CD4-positive, alpha-beta T cell treated with Interleukin-1 beta for 1 hour (primary cell): ENCODE measurements around the gene PJVK.
A peak's percentile ranks its signal among the peaks of the same experiment; 100 is the strongest.
"Not testable (repeated sequence)": the region's sequence is repeated elsewhere in the genome, so short reads cannot be mapped to it uniquely, and the experiment has no call there.

Source experiments
- DNase-seq, 2 donors: peaks; one replicate each; pipeline ENCODE4 v3.0.0-alpha.2; 2020 to 2022

The PJVK gene

GRCh38 chr2:178436662-178437061 is 14.5 kb upstream of the PJVK start:
- no peak for DNase-seq

- DNase-seq = no peak
Measured at GRCh38 chr2:178441426-178441825, 9.8 kb upstream of the PJVK start.

GRCh38 chr2:178448968-178449661 is 2.1 kb upstream of the PJVK start:
- peak in 1 of 2 donors; percentile 7 for DNase-seq

GRCh38 chr2:178449700-178450523 is 1.3 kb upstream of the PJVK start:
- peak in 1 of 2 donors; percentile 79 for DNase-seq

GRCh38 chr2:178450524-178450773 is 729 bp upstream of the PJVK start:
- peak in 1 of 2 donors; percentile 80 for DNase-seq

GRCh38 chr2:178452334-178452733 is 1.2 kb downstream of the PJVK start:
- DNase-seq = no peak

- DNase-seq = no peak
Measured at GRCh38 chr2:178452870-178453269, 1.7 kb downstream of the PJVK start.

GRCh38 chr2:178455947-178456346 is 4.8 kb downstream of the PJVK start:
- no peak for DNase-seq

GRCh38 chr2:178457390-178457886 is 6.3 kb downstream of the PJVK start:
- DNase-seq = no peak

GRCh38 chr2:178469219-178469849 is 18.2 kb downstream of the PJVK start:
- no peak for DNase-seq

GRCh38 chr2:178471313-178471712 is 20.1 kb downstream of the PJVK start:
- DNase-seq = not testable (repeated sequence)

- DNase-seq = no peak
Measured at GRCh38 chr2:178473373-178473772, 22.2 kb downstream of the PJVK start.

- DNase-seq = no peak
Measured at GRCh38 chr2:178473931-178474330, 22.8 kb downstream of the PJVK start.

- no peak for DNase-seq
Measured at GRCh38 chr2:178474560-178474959, 23.4 kb downstream of the PJVK start.

GRCh38 chr2:178476477-178476876 is 25.3 kb downstream of the PJVK start:
- DNase-seq = no peak

GRCh38 chr2:178477443-178478129 is 26.4 kb downstream of the PJVK start:
- no peak for DNase-seq

GRCh38 chr2:178478130-178478438 is 26.9 kb downstream of the PJVK start:
- no peak for DNase-seq

- DNase-seq = peak; percentile 87
Measured at GRCh38 chr2:178478439-178479274, 27.5 kb downstream of the PJVK start, which contains the start of gene FKBP7. Gene FKBP7, minus strand, starts transcription at chr2:178478600. Its CDS starts 101 bp downstream, at chr2:178478499.

GRCh38 chr2:178479275-178479616 is 28.1 kb downstream of the PJVK start:
- DNase-seq = no peak

- DNase-seq = no peak
Measured at GRCh38 chr2:178479758-178480226, 28.6 kb downstream of the PJVK start.

- peak; percentile 83 to 84 for DNase-seq
Measured at GRCh38 chr2:178480227-178481181, 29.3 kb downstream of the PJVK start, which contains the start of gene PLEKHA3. Gene PLEKHA3, plus strand, starts transcription at chr2:178480457. Its CDS starts 413 bp downstream, at chr2:178480870.
